Erythroblast (primary cell): ENCODE results near the gene AGAP9.

Source experiments
- GATA1 ChIP-seq: IDR thresholded peaks from 2 replicates; pipeline ENCODE4 v1.6.1; 2011; ENCODE audit warnings: low read depth, mild to moderate bottlenecking, control low read depth, low read length, moderate library complexity
- POLR2A ChIP-seq: IDR thresholded peaks from 2 replicates; pipeline ENCODE4 v1.6.1; 2011; ENCODE audit warnings: mild to moderate bottlenecking, low read length

DNA sequence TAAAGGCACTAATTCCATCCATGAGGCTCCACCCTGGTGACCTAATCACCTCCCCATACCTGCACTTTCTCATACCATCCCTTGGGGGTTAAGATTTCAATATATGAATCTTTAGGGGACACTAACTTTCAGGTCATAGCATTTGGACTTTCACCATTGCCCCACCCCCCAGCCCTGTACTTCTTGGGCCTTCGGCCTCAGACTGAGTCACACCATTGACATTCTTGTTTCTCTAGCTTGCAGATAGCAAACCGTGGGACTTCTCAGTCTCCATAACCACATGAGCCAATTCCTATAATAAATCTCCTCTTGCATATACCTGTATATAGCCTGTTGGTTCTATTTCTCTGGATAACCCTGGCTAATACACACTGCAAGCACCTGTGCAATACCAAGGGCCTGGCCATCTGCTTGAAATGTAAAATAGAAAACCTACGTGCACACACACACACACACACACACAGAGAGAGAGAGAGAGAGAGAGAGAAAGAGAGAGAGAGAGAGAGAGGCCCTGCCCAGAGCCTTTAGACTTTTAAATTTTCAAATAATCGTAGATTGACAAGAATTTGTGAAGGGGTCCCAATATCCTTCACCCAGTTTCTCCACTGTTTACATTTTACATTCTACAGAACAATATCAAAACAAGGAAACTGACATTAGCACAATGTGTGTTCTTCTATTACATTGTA lies 64.8 kb downstream of the AGAP9 start:
- TF ChIP-seq POLR2A, result no peak
- TF ChIP-seq GATA1, result no peak
